ENCODE measurements around the gene DEF6. TPM values are rescaled to one million over a fixed set of nuclear protein-coding genes. Genes with fewer than 3 reads are reported as not detected.

The DEF6 gene
- total RNA-seq, 4 donors from 2014 or later, result 0.26 to 8.9 (median 3.1) TPM

DNA sequence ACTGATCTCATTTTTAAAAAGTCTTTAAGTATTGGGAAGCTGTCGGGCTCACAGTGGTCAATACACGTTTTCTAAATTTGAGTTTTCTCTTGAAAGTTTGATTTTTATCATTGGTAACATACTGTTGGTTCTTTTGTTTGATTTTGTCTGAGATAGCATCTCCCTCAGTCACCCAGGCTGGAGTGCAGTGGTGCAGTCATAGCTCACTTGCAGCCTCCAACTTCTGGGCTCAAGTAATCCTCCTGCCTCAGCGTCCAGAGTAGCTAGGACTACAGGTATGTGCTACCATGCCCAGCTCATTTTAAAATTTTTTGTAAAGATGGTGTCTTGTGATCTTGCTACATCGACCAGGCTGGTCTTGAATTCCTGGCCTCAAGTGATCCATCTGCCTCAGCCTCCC, 53.8 kb downstream of the DEF6 start:
- H3K4me3 ChIP-seq, result no peak overlapping the region
- no peak overlapping the region for H3K27ac ChIP-seq
- H3K9me3 ChIP-seq, result no peaks in the 10 kb centered on the region
- no peaks in the 10 kb centered on the region for H3K4me1 ChIP-seq
- DNase-seq, result no peak
- TF ChIP-seq, protein P1, sequence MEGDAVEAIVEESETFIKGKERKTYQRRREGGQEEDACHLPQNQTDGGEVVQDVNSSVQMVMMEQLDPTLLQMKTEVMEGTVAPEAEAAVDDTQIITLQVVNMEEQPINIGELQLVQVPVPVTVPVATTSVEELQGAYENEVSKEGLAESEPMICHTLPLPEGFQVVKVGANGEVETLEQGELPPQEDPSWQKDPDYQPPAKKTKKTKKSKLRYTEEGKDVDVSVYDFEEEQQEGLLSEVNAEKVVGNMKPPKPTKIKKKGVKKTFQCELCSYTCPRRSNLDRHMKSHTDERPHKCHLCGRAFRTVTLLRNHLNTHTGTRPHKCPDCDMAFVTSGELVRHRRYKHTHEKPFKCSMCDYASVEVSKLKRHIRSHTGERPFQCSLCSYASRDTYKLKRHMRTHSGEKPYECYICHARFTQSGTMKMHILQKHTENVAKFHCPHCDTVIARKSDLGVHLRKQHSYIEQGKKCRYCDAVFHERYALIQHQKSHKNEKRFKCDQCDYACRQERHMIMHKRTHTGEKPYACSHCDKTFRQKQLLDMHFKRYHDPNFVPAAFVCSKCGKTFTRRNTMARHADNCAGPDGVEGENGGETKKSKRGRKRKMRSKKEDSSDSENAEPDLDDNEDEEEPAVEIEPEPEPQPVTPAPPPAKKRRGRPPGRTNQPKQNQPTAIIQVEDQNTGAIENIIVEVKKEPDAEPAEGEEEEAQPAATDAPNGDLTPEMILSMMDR (IDR thresholded peaks at IDR 0.05), result no peak
- no peak for TF ChIP-seq POLR2A (IDR thresholded peaks at IDR 0.05)
- intact Hi-C loops (cut with DNase I; ENCODE audit: low total_unique reads), result no loop called here
- H3K27me3 ChIP-seq, result no peaks in the 10 kb centered on the region
- no peaks in the 10 kb centered on the region for H3K36me3 ChIP-seq

DNA sequence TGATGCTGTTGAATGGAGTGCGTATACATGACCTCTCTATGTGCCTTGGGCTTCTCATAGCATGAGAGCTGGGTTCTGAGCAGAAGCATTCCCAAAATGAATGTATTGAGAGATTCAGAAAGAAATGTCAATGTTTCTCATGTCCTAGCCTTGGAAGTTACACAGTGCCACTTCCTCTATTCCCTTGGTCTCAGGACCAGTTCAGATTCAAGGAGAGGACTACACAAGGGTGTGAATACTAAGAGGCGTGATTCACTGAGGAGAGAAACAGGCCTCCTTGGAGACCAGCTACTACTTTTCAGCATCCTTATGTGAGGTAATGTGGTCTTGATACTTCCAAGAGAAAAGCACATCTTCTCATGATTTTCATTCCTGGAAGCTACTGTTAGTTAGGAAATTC, 55.1 kb downstream of the DEF6 start:
- no peaks in the 10 kb centered on the region for H3K36me3 ChIP-seq
- no peak for TF ChIP-seq POLR2A (IDR thresholded peaks at IDR 0.05)
- TF ChIP-seq, protein P1 (IDR thresholded peaks at IDR 0.05), result no peak
- intact Hi-C loops (cut with DNase I; ENCODE audit: low total_unique reads), result no loop called here

DNA sequence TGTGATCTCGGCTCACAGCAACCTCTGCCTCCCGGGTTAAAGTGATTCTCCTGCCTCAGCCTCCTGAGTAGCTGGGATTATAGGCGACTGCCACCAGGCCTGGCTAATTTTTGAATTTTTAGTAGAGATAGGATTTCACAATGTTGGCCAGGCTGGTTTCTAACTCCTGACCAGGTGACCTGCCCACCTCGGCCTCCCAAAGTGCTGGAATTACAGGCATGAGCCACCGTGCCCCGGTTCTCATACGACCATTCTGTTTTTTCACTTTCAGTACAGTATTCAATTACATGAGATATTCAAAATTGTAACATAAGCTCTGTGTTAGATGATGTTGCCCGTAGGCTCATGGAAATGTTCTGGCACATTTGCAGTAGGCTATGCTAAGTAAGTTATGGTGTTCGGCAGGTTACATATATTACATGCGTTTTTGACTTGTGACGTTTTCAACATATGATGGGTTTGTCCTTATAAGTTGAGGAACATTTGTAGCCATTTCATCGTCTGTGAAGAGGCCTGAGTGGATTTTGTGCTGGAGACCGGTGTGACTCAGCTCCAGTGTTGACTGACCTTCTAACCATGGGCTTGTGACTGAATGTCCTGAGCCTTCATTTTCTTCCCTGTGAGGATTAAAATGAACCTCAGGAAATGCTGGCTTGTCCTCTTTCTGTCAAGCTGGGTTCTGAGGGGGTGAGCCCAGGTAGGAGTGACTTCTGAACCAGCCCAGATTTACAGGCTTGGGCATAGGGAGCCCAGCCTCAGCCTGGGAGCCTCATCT, 56.9 kb downstream of the DEF6 start:
- TF ChIP-seq POLR2A (IDR thresholded peaks at IDR 0.05), result no peak
- TF ChIP-seq, protein P1 (IDR thresholded peaks at IDR 0.05), result no peak
- H3K9me3 ChIP-seq, result no peaks in the 10 kb centered on the region
- intact Hi-C loops (cut with DNase I; ENCODE audit: low total_unique reads), result no loop called here
- H3K4me1 ChIP-seq, result no peaks in the 10 kb centered on the region
- no peaks in the 10 kb centered on the region for H3K36me3 ChIP-seq
- H3K27ac ChIP-seq, result no peak overlapping the region
- DNase-seq, result no peak
- H3K27me3 ChIP-seq, result no peaks in the 10 kb centered on the region
- H3K4me3 ChIP-seq, result no peak overlapping the region

More for the DNA sequence above, 55.1 kb downstream of the DEF6 start:
- no peak overlapping the region for H3K27ac ChIP-seq
- no peaks in the 10 kb centered on the region for H3K9me3 ChIP-seq
- no peak overlapping the region for H3K4me3 ChIP-seq
- H3K4me1 ChIP-seq, result no peaks in the 10 kb centered on the region
- H3K27me3 ChIP-seq, result no peaks in the 10 kb centered on the region
- no peak for DNase-seq

DNA sequence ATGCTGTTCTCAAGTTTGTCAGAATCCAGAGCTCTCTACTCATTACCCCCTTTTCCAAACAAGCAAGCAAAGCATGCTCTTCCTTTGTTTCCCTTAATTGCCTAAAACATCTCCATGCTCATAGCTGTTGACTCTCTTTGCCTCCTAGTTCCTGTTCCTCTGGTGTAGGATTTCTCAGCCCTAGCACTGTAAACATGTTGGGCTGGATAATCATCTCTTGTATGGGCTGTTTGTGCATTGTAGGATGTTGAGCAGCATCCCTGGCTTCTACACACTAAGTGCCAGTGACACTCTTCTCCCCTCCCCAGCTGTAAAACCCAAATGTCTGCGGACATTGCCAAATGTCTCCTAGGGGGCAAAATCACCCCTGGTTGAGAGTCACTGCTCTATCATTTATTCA, 58.8 kb downstream of the DEF6 start:
- intact Hi-C loops (cut with DNase I; ENCODE audit: low total_unique reads), result no loop called here
- no peaks in the 10 kb centered on the region for H3K36me3 ChIP-seq
- H3K27me3 ChIP-seq, result no peaks in the 10 kb centered on the region
- no peak for DNase-seq
- no peak overlapping the region for H3K27ac ChIP-seq
- no peaks in the 10 kb centered on the region for H3K9me3 ChIP-seq
- TF ChIP-seq, protein P1 (IDR thresholded peaks at IDR 0.05), result no peak
- TF ChIP-seq POLR2A (IDR thresholded peaks at IDR 0.05), result no peak
- no peaks in the 10 kb centered on the region for H3K4me1 ChIP-seq
- no peak overlapping the region for H3K4me3 ChIP-seq

DNA sequence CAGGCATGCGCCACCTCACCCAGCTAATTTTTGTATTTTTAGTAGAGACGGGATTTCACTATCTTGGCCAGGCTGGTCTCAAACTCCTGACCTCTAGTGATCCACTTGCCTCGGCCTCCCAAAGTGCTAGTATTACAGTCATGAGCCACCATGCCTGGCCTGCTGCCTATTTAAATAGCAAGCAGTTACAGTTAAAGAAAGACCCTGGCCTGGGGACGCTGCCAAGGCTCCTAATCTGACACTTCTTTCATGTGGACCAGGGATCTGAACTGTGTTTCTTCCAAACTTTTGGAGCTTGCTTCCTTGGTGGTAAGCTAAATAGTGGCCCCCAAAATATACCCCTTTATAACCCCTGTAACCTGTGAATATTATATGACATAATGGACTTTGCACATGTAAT, 60.1 kb downstream of the DEF6 start:
- intact Hi-C loops (cut with DNase I; ENCODE audit: low total_unique reads), result no loop called here
- no peak for DNase-seq
- Histone ChIP-seq H3K27ac (no peak overlapping the region), H3K27me3 (no peaks in the 10 kb centered on the region), H3K4me3 (no peak overlapping the region), H3K9me3 (no peaks in the 10 kb centered on the region), H3K4me1 (no peaks in the 10 kb centered on the region), H3K36me3 (no peaks in the 10 kb centered on the region)
- TF ChIP-seq, protein P1 (IDR thresholded peaks at IDR 0.05), result no peak
- TF ChIP-seq POLR2A (IDR thresholded peaks at IDR 0.05), result no peak

All from uterus (tissue), 4 donors.